WTC11 (cell line): Measurements from ENCODE around the gene SPEF1. TPM values are rescaled to one million over a fixed set of nuclear protein-coding genes. Genes with fewer than 3 reads are reported as not detected.
A peak's percentile ranks its signal among the peaks of the same experiment; 100 is the strongest.

ENCODE experiments used
- ATAC-seq: fragments of 200-7000 bp; cut with Tn5 transposase; 2 replicates; pipeline ENCODE4 v1.10.0; 2021; ENCODE audit warnings: mild to moderate bottlenecking, moderate library complexity
- CTCF ChIA-PET: fragments of 300-600 bp; sonication (Branson Sonifier 250); formaldehyde crosslinking; loops from one replicate; lab custom pipeline; 2021; ENCODE audit warnings: antibody characterized with exemption; lab: Charles Lee
- POLR2A ChIA-PET: fragments of 350-600 bp; sonication (Branson Sonifier 250); formaldehyde crosslinking; loops from one replicate; lab custom pipeline; 2021; ENCODE audit warnings: antibody characterized with exemption; lab: Charles Lee
- DNase-seq: peaks from one replicate; pipeline ENCODE4 v3.0.0; 2021; ENCODE audit warnings: low spot score
- H3K27ac Mint-ChIP-seq: 2 replicates; pipeline ENCODE4 v1.8.0; 2021; ENCODE audit warnings: mixed read lengths
- H3K27me3 Mint-ChIP-seq: 2 replicates; pipeline ENCODE4 v1.8.0; 2021; ENCODE audit warnings: low read depth, mild to moderate bottlenecking, moderate library complexity, mixed read lengths
- H3K36me3 Mint-ChIP-seq: 2 replicates; pipeline ENCODE4 v1.8.0; 2021; ENCODE audit warnings: mixed read lengths
- H3K4me1 Mint-ChIP-seq: 2 replicates; pipeline ENCODE4 v1.8.0; 2022; ENCODE audit warnings: mixed read lengths
- H3K4me3 Mint-ChIP-seq: 2 replicates; pipeline ENCODE4 v1.8.0; 2021; ENCODE audit warnings: mild to moderate bottlenecking, moderate library complexity, mixed read lengths
- H3K9me3 Mint-ChIP-seq: 2 replicates; pipeline ENCODE4 v1.8.0; 2021; ENCODE audit warnings: mixed read lengths
- GABPB1 ChIP-seq: sonication (generic); formaldehyde crosslinking; IDR thresholded peaks from 2 replicates; pipeline ENCODE4 v1.8.1; 2023; ENCODE audit warnings: mild to moderate bottlenecking, missing genetic modification reagents
- HMGA2 ChIP-seq: fragments of 250-450 bp; sonication (Bioruptor Pico); IDR thresholded peaks from 2 replicates; pipeline ENCODE4 v1.4.0; 2021; ENCODE audit warnings: mild to moderate bottlenecking, moderate library complexity
- JAZF1 ChIP-seq: fragments of 250-450 bp; sonication (Bioruptor Pico); IDR thresholded peaks from 2 replicates; pipeline ENCODE4 v1.9.0; 2021; ENCODE audit warnings: moderate library complexity, mild to moderate bottlenecking, inconsistent platforms
- TCF7 ChIP-seq: sonication (generic); formaldehyde crosslinking; IDR thresholded peaks from 2 replicates; pipeline ENCODE4 v1.8.0; 2022; ENCODE audit warnings: mild to moderate bottlenecking, low read depth, missing genetic modification reagents, moderate library complexity
- ZNF219 ChIP-seq: sonication (generic); formaldehyde crosslinking; IDR thresholded peaks from 2 replicates; pipeline ENCODE4 v1.8.0; 2023; ENCODE audit warnings: missing genetic modification reagents, mild to moderate bottlenecking, borderline replicate concordance
- ZNF263 ChIP-seq: sonication (generic); formaldehyde crosslinking; IDR thresholded peaks from 2 replicates; pipeline ENCODE4 v1.8.1; 2022; ENCODE audit warnings: low read depth, mild to moderate bottlenecking, moderate library complexity, missing genetic modification reagents
- ZNF396 ChIP-seq: fragments of 250-450 bp; sonication (Bioruptor Pico); IDR thresholded peaks from 2 replicates; pipeline ENCODE4 v1.8.0; 2021; ENCODE audit warnings: mild to moderate bottlenecking, moderate library complexity, borderline replicate concordance
- total RNA-seq: library from RNA; stranded (reverse); gene quantifications from 3 replicates; pipeline ENCODE4 v1.2.3, GENCODE V29; 2021
- TF ChIP-seq, protein P1 (sequence below): fragments of 250-450 bp; sonication (Bioruptor Pico); IDR thresholded peaks from 2 replicates; pipeline ENCODE4 v2.1.2; 2022; ENCODE audit warnings: mild to moderate bottlenecking, moderate library complexity
- TF ChIP-seq, protein P2 (sequence below): sonication (generic); formaldehyde crosslinking; IDR thresholded peaks from 2 replicates; pipeline ENCODE4 v1.8.0; 2022; ENCODE audit warnings: mild to moderate bottlenecking, missing genetic modification reagents
- TF ChIP-seq, protein P3 (sequence below): sonication (generic); formaldehyde crosslinking; IDR thresholded peaks from 2 replicates; pipeline ENCODE4 v1.8.1; 2023; ENCODE audit warnings: mild to moderate bottlenecking, missing genetic modification reagents
- TF ChIP-seq, protein P4 (sequence below): fragments of 250-450 bp; sonication (Bioruptor Pico); IDR thresholded peaks from 2 replicates; pipeline ENCODE4 v1.8.0; 2021; ENCODE audit warnings: mild to moderate bottlenecking
- TF ChIP-seq, protein P5 (sequence below): sonication (generic); formaldehyde crosslinking; IDR thresholded peaks from 2 replicates; pipeline ENCODE4 v1.8.0; 2022; ENCODE audit warnings: mild to moderate bottlenecking, missing genetic modification reagents
- TF ChIP-seq, protein P6 (sequence below): sonication (generic); formaldehyde crosslinking; IDR thresholded peaks from 2 replicates; pipeline ENCODE4 v1.8.1; 2023; ENCODE audit warnings: mild to moderate bottlenecking, missing genetic modification reagents, borderline replicate concordance

The SPEF1 gene
- total RNA-seq, 1 experiment from 2014 or later, result 0.72 TPM

DNA sequence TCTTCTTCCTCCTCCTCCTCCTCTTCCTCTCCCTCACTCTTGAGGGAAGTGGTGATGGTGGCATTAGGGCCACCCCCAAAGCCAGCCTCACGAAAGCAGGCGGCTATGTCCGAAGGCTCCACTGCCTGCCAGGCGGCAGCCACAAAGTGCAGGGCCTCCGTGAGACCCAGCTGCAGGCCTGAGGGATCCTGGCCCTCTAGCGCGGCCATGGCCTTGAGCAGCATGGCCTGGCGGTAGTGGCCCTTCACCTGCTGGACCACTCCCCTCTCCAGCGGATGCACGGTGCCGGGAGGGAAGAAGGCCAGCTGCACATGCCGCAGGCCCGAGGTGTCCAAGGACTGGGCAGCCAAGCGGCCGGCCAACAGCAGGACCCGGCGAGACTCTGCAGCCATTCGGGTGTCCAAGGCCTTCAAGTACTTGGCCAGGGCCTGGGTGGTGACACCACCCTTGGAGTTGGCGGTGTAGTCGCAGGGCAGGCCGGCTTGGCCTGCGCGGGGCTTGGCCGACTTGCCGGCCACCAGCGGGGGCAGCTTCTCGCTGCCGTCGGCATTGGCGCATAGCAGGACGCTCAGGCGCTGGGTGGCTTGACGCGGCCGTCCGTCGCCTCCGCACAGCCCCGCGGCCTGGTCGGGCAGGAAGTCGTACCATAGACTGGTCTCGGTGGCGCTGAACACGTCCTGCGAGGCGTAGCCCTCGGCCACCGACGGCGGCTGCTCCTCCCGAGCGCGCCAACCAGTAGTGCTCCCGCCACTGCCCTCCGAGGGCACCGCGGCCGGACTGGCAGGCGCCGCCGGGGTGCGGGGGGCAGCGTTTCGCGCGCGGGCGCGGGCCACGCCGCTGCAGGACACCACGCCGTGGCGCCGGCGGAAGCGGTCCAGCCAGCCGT is 4.2 kb upstream of the SPEF1 start (continued):
- TF ChIP-seq ZNF396 (CRISPR knock-in tag) (no peak), GABPB1 (CRISPR knock-in tag) (no peak)

DNA sequence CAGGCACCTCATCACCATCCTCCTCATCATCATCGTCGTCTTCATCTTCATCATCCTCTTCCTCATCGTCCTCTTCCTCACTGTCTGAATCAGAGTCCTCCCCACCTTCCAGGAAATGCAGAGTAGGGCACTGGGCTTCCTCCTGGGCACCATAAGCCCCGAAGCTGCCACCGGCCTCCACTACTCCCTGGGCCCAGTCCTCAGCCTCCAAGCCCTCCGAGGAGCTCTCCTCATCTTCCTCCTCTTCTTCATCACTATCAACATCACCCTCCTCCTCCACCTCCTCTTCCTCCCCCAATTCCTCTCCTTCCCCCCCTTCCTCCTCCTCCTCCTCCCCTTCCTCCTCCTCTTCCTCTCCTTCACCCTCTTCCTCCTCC is 3.6 kb upstream of the SPEF1 start:
- TF ChIP-seq, protein P1, sequence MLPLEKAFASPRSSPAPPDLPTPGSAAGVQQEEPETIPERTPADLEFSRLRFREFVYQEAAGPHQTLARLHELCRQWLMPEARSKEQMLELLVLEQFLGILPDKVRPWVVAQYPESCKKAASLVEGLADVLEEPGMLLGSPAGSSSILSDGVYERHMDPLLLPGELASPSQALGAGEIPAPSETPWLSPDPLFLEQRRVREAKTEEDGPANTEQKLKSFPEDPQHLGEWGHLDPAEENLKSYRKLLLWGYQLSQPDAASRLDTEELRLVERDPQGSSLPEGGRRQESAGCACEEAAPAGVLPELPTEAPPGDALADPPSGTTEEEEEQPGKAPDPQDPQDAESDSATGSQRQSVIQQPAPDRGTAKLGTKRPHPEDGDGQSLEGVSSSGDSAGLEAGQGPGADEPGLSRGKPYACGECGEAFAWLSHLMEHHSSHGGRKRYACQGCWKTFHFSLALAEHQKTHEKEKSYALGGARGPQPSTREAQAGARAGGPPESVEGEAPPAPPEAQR (CRISPR knock-in tag), result no peak
- TF ChIP-seq, protein P2, sequence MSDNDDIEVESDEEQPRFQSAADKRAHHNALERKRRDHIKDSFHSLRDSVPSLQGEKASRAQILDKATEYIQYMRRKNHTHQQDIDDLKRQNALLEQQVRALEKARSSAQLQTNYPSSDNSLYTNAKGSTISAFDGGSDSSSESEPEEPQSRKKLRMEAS (CRISPR knock-in tag), result no peak
- TF ChIP-seq HMGA2 (CRISPR knock-in tag), result no peak
- no peak for TF ChIP-seq JAZF1 (CRISPR knock-in tag)
- no peak for TF ChIP-seq TCF7 (CRISPR knock-in tag)
- no peak for TF ChIP-seq ZNF263 (CRISPR knock-in tag)
- TF ChIP-seq, protein P3, sequence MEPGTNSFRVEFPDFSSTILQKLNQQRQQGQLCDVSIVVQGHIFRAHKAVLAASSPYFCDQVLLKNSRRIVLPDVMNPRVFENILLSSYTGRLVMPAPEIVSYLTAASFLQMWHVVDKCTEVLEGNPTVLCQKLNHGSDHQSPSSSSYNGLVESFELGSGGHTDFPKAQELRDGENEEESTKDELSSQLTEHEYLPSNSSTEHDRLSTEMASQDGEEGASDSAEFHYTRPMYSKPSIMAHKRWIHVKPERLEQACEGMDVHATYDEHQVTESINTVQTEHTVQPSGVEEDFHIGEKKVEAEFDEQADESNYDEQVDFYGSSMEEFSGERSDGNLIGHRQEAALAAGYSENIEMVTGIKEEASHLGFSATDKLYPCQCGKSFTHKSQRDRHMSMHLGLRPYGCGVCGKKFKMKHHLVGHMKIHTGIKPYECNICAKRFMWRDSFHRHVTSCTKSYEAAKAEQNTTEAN (CRISPR knock-in tag), result no peak
- TF ChIP-seq, protein P4, sequence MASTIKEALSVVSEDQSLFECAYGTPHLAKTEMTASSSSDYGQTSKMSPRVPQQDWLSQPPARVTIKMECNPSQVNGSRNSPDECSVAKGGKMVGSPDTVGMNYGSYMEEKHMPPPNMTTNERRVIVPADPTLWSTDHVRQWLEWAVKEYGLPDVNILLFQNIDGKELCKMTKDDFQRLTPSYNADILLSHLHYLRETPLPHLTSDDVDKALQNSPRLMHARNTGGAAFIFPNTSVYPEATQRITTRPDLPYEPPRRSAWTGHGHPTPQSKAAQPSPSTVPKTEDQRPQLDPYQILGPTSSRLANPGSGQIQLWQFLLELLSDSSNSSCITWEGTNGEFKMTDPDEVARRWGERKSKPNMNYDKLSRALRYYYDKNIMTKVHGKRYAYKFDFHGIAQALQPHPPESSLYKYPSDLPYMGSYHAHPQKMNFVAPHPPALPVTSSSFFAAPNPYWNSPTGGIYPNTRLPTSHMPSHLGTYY, result no peak
- TF ChIP-seq, protein P5, sequence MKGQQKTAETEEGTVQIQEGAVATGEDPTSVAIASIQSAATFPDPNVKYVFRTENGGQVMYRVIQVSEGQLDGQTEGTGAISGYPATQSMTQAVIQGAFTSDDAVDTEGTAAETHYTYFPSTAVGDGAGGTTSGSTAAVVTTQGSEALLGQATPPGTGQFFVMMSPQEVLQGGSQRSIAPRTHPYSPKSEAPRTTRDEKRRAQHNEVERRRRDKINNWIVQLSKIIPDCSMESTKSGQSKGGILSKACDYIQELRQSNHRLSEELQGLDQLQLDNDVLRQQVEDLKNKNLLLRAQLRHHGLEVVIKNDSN (CRISPR knock-in tag), result no peak
- TF ChIP-seq ZNF219, result no peak
- TF ChIP-seq, protein P6, sequence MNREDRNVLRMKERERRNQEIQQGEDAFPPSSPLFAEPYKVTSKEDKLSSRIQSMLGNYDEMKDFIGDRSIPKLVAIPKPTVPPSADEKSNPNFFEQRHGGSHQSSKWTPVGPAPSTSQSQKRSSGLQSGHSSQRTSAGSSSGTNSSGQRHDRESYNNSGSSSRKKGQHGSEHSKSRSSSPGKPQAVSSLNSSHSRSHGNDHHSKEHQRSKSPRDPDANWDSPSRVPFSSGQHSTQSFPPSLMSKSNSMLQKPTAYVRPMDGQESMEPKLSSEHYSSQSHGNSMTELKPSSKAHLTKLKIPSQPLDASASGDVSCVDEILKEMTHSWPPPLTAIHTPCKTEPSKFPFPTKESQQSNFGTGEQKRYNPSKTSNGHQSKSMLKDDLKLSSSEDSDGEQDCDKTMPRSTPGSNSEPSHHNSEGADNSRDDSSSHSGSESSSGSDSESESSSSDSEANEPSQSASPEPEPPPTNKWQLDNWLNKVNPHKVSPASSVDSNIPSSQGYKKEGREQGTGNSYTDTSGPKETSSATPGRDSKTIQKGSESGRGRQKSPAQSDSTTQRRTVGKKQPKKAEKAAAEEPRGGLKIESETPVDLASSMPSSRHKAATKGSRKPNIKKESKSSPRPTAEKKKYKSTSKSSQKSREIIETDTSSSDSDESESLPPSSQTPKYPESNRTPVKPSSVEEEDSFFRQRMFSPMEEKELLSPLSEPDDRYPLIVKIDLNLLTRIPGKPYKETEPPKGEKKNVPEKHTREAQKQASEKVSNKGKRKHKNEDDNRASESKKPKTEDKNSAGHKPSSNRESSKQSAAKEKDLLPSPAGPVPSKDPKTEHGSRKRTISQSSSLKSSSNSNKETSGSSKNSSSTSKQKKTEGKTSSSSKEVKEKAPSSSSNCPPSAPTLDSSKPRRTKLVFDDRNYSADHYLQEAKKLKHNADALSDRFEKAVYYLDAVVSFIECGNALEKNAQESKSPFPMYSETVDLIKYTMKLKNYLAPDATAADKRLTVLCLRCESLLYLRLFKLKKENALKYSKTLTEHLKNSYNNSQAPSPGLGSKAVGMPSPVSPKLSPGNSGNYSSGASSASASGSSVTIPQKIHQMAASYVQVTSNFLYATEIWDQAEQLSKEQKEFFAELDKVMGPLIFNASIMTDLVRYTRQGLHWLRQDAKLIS, result no peak
- ATAC-seq, result no peak
- no peaks in the 10 kb centered on the region for H3K9me3 Mint-ChIP-seq
- CTCF ChIA-PET, result interaction anchor here (1.9 to 7.0 kb wide), 4 partner anchors 11 to 73 kb away, joined by 6 to 92 read pairs (median 24); partner anchors contain the start of genes ADISSP, AP5S1 and CDC25B
- H3K36me3 Mint-ChIP-seq, result peaks cover 4% of the 10 kb centered on the region; the same call in 1 of the 2 replicates
- H3K4me3 Mint-ChIP-seq, result peak overlapping the region; percentile 52
- H3K4me1 Mint-ChIP-seq, result peaks cover 32% of the 10 kb centered on the region
- DNase-seq, result no peak
- POLR2A ChIA-PET, result no interaction called here
- peaks cover 32% of the 10 kb centered on the region for H3K27me3 Mint-ChIP-seq
- no peak overlapping the region for H3K27ac Mint-ChIP-seq
